ENCODE data around the gene CACNA1S. TPM values are rescaled to one million over a fixed set of nuclear protein-coding genes. Genes with fewer than 3 reads are reported as not detected.

The CACNA1S gene
- total and polyA plus RNA-seq, 2 of the 8 experiments (the other 6 are each of a cell fraction or from before 2014, with no cell fraction given): 0.06 TPM; not detected in 1

GRCh38 chr1:201076092-201076491, 36.1 kb downstream of the CACNA1S start:
- Histone ChIP-seq H3K14ac (ENCODE audit: insufficient read length) (no peak overlapping the region), H3K4me2 (ENCODE audit: insufficient read depth in 1 of 2, low read depth in 2 of 2, low read length in 2 of 2) (no peak overlapping the region), H2BK5ac (ENCODE audit: low read depth, low read length) (no peak overlapping the region), H2BK15ac (ENCODE audit: low read length) (no peak overlapping the region), H2AK5ac (ENCODE audit: low read depth, low read length) (no peak overlapping the region), H4K91ac (replicated peaks; ENCODE audit: insufficient read length, low read length) (no peak overlapping the region), H3K9ac (replicated peaks in 1 of 4; ENCODE audit: extremely low read depth in 1 of 4, low read depth in 3 of 4, low read length in 3 of 4) (no peak overlapping the region), H3K23ac (ENCODE audit: insufficient read length) (no peak overlapping the region), H4K20me1 (replicated peaks in 1 of 2; ENCODE audit: control insufficient read depth in 1 of 2, insufficient read depth in 2 of 2, low read length in 2 of 2) (no peaks in the 10 kb centered on the region), H2BK20ac (ENCODE audit: low read length) (no peak overlapping the region), H4K5ac (ENCODE audit: insufficient read length, low read depth, low read length) (no peak overlapping the region), H3K36me3 (ENCODE audit: control insufficient read depth in 2 of 4, insufficient read depth in 4 of 4, low read length in 3 of 4) (no peaks in the 10 kb centered on the region), H4K8ac (ENCODE audit: extremely low read depth, insufficient read depth, low read length) (no peak overlapping the region), H3K27ac (ENCODE audit: low read depth, low read length) (no peak overlapping the region), H3K4me1 (replicated peaks in 1 of 4; ENCODE audit: control insufficient read depth in 3 of 4, insufficient read depth in 4 of 4, low read length in 3 of 4) (no peaks in the 10 kb centered on the region), H3K23me2 (ENCODE audit: low read depth, low read length) (no peaks in the 10 kb centered on the region), H3K79me2 (ENCODE audit: control insufficient read depth in 1 of 2, insufficient read depth in 2 of 2, low read length in 2 of 2) (no peaks in the 10 kb centered on the region), H3K4me3 (ENCODE audit: extremely low read depth in 1 of 4, insufficient read depth in 2 of 4, low read depth in 3 of 4, low read length in 4 of 4) (no peak overlapping the region), H3K18ac (ENCODE audit: extremely low read depth, low read length) (no peak overlapping the region), H3K4ac (replicated peaks; ENCODE audit: insufficient read length, low read depth, low read length) (no peak overlapping the region), H3K79me1 (ENCODE audit: low read depth, low read length) (no peaks in the 10 kb centered on the region), H2BK120ac (replicated peaks; ENCODE audit: low read depth, low read length) (no peak overlapping the region), H3K56ac (replicated peaks; ENCODE audit: insufficient read length, low read depth, low read length) (no peak overlapping the region), H3K27me3 (replicated peaks in 1 of 4; ENCODE audit: control insufficient read depth in 3 of 4, extremely low read depth in 1 of 4, insufficient read depth in 3 of 4, low read length in 3 of 4) (no peaks in the 10 kb centered on the region), H3K9me3 (ENCODE audit: insufficient read depth in 2 of 2, low read depth in 1 of 2, low read length in 1 of 2) (no peaks in the 10 kb centered on the region), H2BK12ac (ENCODE audit: low read depth, low read length) (no peak overlapping the region), H2AFZ (ENCODE audit: low read length) (no peak overlapping the region)
- FAIRE-seq: no peak
- no peak for DNase-seq (ENCODE audit: low read depth in 1 of 2, low spot score in 2 of 2)
- WGBS, 2 experiments (ENCODE audit: extremely low coverage in 1 of 2, insufficient coverage in 1 of 2, insufficient read length in 1 of 2, insufficient replicate concordance in 2 of 2, low coverage in 1 of 2, low lambda C conversion rate in 2 of 2, missing lambda C conversion rate in 1 of 2): 92% methylated on average over 6 of the region's 7 CpGs; no CpG with 5 or more reads in 1 of the 2 experiments
- CTCF ChIA-PET (ENCODE audit: partially characterized antibody): interaction anchor here (1.1 to 3.6 kb wide), 11 partner anchors 9 to 104 kb away, joined by 3 to 25 read pairs (median 5); no protein-coding TSS in a partner anchor
- no peak for TF ChIP-seq TBP (IDR thresholded peaks at IDR 0.05; ENCODE audit: low read depth, low read length)
- no peak for TF ChIP-seq EZH2 (IDR thresholded peaks at IDR 0.05; ENCODE audit: low read depth, low read length, severe bottlenecking)
- TF ChIP-seq BACH1 (IDR thresholded peaks at IDR 0.05; ENCODE audit: low read length): no peak
- TF ChIP-seq KDM1A (IDR thresholded peaks at IDR 0.05; ENCODE audit: borderline replicate concordance, low read length): no peak
- TF ChIP-seq PHF8 (conservative IDR thresholded peaks at IDR 0.05; ENCODE audit: low read depth, low read length): no peak
- TF ChIP-seq NRF1 (IDR thresholded peaks at IDR 0.05; ENCODE audit: low read depth, low read length): no peak
- TF ChIP-seq E2F6 (IDR thresholded peaks at IDR 0.05): no peak
- no peak for TF ChIP-seq SIRT6 (IDR thresholded peaks at IDR 0.05; ENCODE audit: low read length)
- no peak for TF ChIP-seq SP4 (IDR thresholded peaks at IDR 0.05; ENCODE audit: low read length)
- no peak for TF ChIP-seq CBX5 (IDR thresholded peaks at IDR 0.05; ENCODE audit: low read depth, low read length)
- no peak for TF ChIP-seq BCL11A (IDR thresholded peaks at IDR 0.05; ENCODE audit: low read depth in 2 of 2, low read length in 2 of 2)
- POLR2A ChIA-PET (ENCODE audit: partially characterized antibody): interaction anchor here (1.3 to 1.4 kb wide), 2 partner anchors 9 to 24 kb away, joined by 3 read pairs; no protein-coding TSS in a partner anchor

Data from H1 (cell line).